Dendritic cell treated with granulocyte-macrophage colony-stimulating factor and Interleukin-4, amounts not matched to agents 40 ng/mL and 50 ng/mL, for 4 days (primary cell): ENCODE data around the gene TRIM7.

Source experiments
- H3K27ac Mint-ChIP-seq: one replicate; pipeline ENCODE4 v1.8.0; 2022; ENCODE audit warnings: mild to moderate bottlenecking, mixed read lengths
- H3K27me3 Mint-ChIP-seq: one replicate; pipeline ENCODE4 v1.8.0; 2022; ENCODE audit warnings: mild to moderate bottlenecking, mixed read lengths
- H3K36me3 Mint-ChIP-seq: one replicate; pipeline ENCODE4 v1.8.0; 2022; ENCODE audit warnings: low read depth, mixed read lengths
- H3K4me1 Mint-ChIP-seq: one replicate; pipeline ENCODE4 v1.8.0; 2022; ENCODE audit warnings: low read depth, mixed read lengths
- H3K4me3 Mint-ChIP-seq: one replicate; pipeline ENCODE4 v1.8.0; 2022; ENCODE audit warnings: mild to moderate bottlenecking, moderate library complexity, mixed read lengths
- H3K9me3 Mint-ChIP-seq: one replicate; pipeline ENCODE4 v1.8.0; 2022; ENCODE audit warnings: mixed read lengths
- intact Hi-C: fragments of 100-400 bp; cut with micrococcal nuclease; formaldehyde crosslinking; loops from one replicate; pipeline ENCODE4 v1.15.0; 2022

TRIM7 gene

DNA sequence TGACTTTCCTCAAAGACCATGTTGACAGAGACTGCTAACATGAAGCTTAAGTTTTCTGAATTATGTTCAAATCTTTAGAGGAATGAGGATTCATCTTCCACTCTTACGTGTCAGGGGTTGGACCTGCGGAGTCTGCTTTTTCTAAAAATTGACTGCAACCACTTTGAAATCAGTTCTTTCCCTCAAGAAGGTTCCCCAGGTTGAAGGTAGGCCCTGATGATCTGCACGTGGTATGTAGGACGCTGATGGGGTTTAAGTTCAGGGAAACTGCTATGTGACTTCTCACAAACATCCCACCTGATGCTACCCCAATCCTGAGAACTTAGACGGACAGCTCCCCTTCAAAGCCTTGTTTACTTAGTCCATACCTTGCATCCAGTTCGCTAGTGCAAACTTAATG is 31.5 kb upstream of the TRIM7 start:
- Mint-ChIP-seq H3K27me3 (no peaks in the 10 kb centered on the region), H3K36me3 (peaks cover 100% of the 10 kb centered on the region), H3K9me3 (no peaks in the 10 kb centered on the region), H3K4me1 (peaks cover 25% of the 10 kb centered on the region), H3K4me3 (no peak overlapping the region), H3K27ac (no peak overlapping the region)
- intact Hi-C loops: no loop called here

DNA sequence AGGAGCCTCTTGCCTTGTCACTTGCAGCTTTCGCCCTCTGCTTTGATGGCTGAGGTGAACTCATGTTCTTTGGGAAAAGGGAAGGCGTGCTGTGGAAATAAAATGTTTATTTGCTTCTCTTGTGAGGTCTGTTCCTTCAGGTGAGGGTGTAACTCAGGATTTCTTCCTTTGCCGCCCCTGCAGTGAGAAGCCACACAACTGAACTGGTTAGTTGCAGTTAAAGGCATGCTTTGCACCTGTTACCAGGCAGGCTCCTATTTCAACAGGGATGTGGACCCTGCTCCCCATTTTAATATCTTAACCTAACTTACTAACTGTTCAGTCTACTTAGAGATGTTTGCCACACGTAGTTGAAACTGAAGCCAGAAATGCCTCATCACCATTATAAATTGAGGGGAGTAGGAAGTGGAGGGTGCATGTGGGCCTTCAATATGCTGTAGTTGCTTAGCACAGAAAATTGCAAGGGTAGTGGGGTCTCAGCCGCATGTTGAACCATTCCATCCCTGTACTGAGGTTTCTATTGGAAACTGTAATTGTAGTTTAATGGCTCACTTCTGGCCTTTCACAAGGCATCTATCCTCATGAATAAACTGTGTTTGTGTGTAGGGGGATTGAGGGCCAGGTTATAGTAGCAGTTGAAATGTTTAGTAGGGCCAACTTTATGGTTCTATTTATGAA is 30.8 kb upstream of the TRIM7 start:
- no peak overlapping the region for H3K27ac Mint-ChIP-seq
- H3K9me3 Mint-ChIP-seq: no peaks in the 10 kb centered on the region
- H3K4me1 Mint-ChIP-seq: peaks cover 19% of the 10 kb centered on the region
- no peaks in the 10 kb centered on the region for H3K27me3 Mint-ChIP-seq
- H3K4me3 Mint-ChIP-seq: no peak overlapping the region
- intact Hi-C loops: no loop called here
- peaks cover 100% of the 10 kb centered on the region for H3K36me3 Mint-ChIP-seq

DNA sequence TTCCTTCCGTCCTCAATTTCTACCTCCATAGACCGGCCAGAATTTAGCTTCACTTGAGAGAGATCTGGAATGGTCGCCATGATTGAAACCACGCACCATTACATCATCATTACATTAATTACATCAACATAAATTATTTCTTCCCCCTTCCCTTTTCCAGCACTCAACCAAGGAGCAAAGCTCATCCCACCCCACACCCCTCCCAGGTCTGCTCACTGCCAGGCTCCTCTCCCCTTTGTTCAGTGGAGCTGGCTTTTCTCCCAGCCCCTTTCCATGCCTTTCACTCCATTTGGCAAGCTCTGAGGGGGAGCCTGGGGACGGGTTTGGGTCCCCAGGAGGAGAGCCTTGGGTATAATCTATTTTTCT is 30.3 kb upstream of the TRIM7 start:
- H3K9me3 Mint-ChIP-seq: no peaks in the 10 kb centered on the region
- H3K27me3 Mint-ChIP-seq: no peaks in the 10 kb centered on the region
- no peak overlapping the region for H3K4me3 Mint-ChIP-seq
- intact Hi-C loops: no loop called here
- peaks cover 15% of the 10 kb centered on the region for H3K4me1 Mint-ChIP-seq
- H3K36me3 Mint-ChIP-seq: peaks cover 100% of the 10 kb centered on the region
- H3K27ac Mint-ChIP-seq: no peak overlapping the region

DNA sequence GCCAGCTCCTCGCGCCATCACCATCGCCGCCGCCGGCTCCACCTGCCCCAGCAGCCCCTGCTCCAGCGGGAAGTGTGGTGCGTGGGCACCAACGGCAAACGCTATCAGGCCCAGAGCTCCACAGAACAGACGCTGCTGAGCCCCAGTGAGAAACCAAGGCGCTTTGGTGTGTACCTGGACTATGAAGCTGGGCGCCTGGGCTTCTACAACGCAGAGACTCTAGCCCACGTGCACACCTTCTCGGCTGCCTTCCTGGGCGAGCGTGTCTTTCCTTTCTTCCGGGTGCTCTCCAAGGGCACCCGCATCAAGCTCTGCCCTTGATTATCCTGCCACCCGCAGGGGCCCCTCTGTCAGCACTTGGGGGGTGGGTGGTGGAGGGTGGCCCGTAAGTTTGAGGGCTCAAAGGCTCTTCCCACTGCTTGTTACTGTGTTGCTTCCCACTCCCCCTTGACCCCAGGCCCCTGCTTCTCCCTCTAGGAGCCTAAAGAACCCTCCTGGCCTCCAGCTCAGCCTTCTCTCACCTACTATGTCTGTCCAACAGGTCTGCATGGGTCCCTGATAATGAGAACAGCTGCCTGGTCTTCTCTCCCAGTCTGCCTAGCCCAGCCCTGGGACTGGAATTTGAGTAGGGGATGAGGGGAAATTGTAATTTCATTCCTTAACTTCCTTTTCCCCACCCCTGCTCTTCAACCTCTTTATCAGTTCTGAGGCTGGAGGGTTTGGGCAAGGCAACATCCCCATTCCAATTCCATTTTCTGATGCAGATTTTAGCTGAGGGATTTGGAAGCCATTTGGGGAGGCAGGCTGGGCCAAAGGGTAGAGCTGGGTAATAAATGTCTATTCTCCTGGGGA is 29.7 kb upstream of the TRIM7 start:
- no peak overlapping the region for H3K27ac Mint-ChIP-seq
- no peaks in the 10 kb centered on the region for H3K27me3 Mint-ChIP-seq
- H3K4me1 Mint-ChIP-seq: peaks cover 15% of the 10 kb centered on the region
- H3K36me3 Mint-ChIP-seq: peaks cover 100% of the 10 kb centered on the region
- intact Hi-C loops: no loop called here
- no peak overlapping the region for H3K4me3 Mint-ChIP-seq
- no peaks in the 10 kb centered on the region for H3K9me3 Mint-ChIP-seq

- no peaks in the 10 kb centered on the region for H3K27me3 Mint-ChIP-seq
- H3K27ac Mint-ChIP-seq: no peak overlapping the region
- peaks cover 15% of the 10 kb centered on the region for H3K4me1 Mint-ChIP-seq
- intact Hi-C loops: no loop called here
- H3K4me3 Mint-ChIP-seq: no peak overlapping the region
- H3K36me3 Mint-ChIP-seq: peaks cover 98% of the 10 kb centered on the region
- no peaks in the 10 kb centered on the region for H3K9me3 Mint-ChIP-seq
Measured at GRCh38 chr5:181233801-181234454, 28.9 kb upstream of the TRIM7 start.

DNA sequence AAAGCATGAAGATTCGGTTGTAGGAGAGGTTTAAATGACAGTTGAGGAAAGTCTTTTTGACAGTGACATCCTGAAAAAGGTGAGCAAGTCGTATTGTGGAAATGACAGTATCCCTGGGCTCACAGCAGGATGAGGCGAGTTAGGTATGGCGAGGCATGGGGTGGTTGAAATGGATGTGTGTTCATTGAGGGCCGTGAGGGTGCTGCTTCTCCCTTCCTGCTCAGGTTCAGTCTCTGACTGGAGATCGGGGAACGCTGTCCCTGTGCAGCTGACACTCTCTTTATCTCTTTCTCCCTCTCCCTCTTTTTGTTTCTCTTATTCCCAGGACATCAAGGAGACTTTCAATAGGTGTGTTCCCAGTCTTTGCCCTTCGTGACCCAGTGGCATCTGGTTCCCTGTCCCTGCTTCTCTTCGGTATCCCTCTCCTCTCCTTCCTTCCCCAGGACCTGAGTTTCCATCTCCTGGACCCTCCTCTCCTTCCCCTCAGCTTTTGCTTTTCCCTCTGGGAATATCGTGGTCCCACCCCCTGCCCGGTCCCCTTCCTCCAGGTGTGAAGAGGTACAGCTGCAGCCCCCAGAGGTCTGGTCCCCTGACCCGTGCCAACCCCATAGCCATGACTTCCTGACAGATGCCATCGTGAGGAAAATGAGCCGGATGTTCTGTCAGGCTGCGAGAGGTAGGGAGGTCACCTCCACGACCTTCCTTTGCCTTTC is 28.2 kb upstream of the TRIM7 start:
- H3K4me1 Mint-ChIP-seq: peaks cover 11% of the 10 kb centered on the region
- no peak overlapping the region for H3K4me3 Mint-ChIP-seq
- H3K36me3 Mint-ChIP-seq: peaks cover 92% of the 10 kb centered on the region

GRCh38 chr5:181232593-181232992 is 27.6 kb upstream of the TRIM7 start:
- intact Hi-C loops: no loop called here
- Mint-ChIP-seq H3K4me3 (no peak overlapping the region), H3K9me3 (no peaks in the 10 kb centered on the region), H3K27me3 (no peaks in the 10 kb centered on the region), H3K27ac (no peak overlapping the region), H3K36me3 (peaks cover 87% of the 10 kb centered on the region), H3K4me1 (peaks cover 7% of the 10 kb centered on the region)

More for the DNA sequence above, 28.2 kb upstream of the TRIM7 start:
- Mint-ChIP-seq H3K9me3 (no peaks in the 10 kb centered on the region), H3K27me3 (no peaks in the 10 kb centered on the region), H3K27ac (no peak overlapping the region)
- intact Hi-C loops: no loop called here

DNA sequence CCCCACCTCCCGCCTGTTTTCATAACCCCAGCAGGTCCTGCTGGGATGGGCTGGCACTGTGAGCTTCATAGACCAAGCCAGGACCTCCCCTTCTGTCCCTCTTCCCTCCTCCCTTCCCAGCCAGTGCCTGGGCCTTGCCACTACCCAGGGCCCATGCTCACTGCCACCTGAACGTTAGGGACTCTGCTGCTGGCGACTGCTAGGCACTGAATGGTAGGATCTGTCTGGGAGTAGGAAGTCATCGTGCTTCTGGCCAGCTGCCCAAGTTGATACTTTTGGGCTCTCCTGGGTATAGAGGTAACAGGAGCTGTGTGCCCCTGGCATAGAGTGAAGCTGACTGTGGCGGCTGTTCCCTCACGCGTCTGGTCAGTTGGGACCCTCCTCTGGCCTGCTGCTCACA is 26.4 kb upstream of the TRIM7 start:
- intact Hi-C loops: no loop called here
- peaks cover 7% of the 10 kb centered on the region for H3K4me1 Mint-ChIP-seq
- H3K27ac Mint-ChIP-seq: peak overlapping the region; percentile 33
- no peak overlapping the region for H3K4me3 Mint-ChIP-seq
- H3K9me3 Mint-ChIP-seq: no peaks in the 10 kb centered on the region
- H3K27me3 Mint-ChIP-seq: no peaks in the 10 kb centered on the region
- peaks cover 87% of the 10 kb centered on the region for H3K36me3 Mint-ChIP-seq

DNA sequence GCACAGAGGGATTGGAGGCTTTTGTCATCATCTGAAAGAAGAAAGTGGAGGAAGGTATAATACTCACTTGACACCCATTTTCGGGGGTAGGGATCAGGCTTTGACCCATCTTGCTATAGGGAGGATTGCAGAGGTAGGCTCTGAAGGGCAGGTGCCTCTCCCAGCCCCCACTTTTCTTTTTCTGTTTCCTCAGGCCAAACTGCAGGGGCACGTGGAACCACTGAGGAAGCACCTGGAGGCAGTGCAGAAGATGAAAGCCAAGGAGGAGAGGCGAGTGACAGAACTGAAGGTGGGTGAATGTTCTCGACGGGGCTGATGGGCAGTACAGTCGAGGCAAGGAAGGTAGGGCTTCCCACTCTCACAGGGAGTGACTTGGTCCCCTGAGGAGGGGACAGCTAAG is 25.6 kb upstream of the TRIM7 start:
- Mint-ChIP-seq H3K4me1 (peaks cover 7% of the 10 kb centered on the region), H3K27ac (no peak overlapping the region), H3K9me3 (no peaks in the 10 kb centered on the region), H3K27me3 (no peaks in the 10 kb centered on the region), H3K36me3 (peaks cover 78% of the 10 kb centered on the region), H3K4me3 (no peak overlapping the region)
- intact Hi-C loops: no loop called here

DNA sequence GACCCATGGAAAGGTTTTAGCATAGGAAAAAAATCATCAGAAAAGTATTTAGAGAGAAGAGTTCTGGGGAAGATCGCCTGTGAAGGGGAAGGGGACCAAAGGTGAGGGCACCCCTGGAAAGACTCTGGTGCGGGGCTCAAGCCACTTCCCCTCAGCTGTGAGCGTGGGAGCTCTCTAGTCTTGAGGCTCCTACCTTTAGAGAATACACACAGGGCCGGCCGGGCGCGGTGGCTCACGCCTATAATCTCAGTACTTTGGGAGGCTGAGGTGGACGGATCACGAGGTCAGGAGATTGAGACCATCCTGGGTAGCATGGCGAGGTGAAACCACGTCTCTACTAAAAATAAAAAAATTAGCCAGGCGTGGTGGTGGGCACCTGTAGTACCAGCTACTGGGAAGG is 25.0 kb upstream of the TRIM7 start:
- H3K9me3 Mint-ChIP-seq: no peaks in the 10 kb centered on the region
- no peak overlapping the region for H3K27ac Mint-ChIP-seq
- H3K27me3 Mint-ChIP-seq: no peaks in the 10 kb centered on the region
- H3K36me3 Mint-ChIP-seq: peaks cover 72% of the 10 kb centered on the region
- no peak overlapping the region for H3K4me3 Mint-ChIP-seq
- intact Hi-C loops: no loop called here
- peaks cover 7% of the 10 kb centered on the region for H3K4me1 Mint-ChIP-seq

GRCh38 chr5:181224390-181225229 is 19.6 kb upstream of the TRIM7 start:
- intact Hi-C loops: loop anchor here (5.0 kb wide), 1 partner anchor 38 kb away; the partner anchor contains the start of gene TRIM52
- Mint-ChIP-seq H3K27me3 (peaks cover 3% of the 10 kb centered on the region), H3K27ac (peak overlapping the region; percentile 93), H3K4me3 (peak overlapping the region; percentile 82), H3K36me3 (peaks cover 28% of the 10 kb centered on the region), H3K9me3 (no peaks in the 10 kb centered on the region), H3K4me1 (peaks cover 36% of the 10 kb centered on the region)

GRCh38 chr5:181223729-181224389 is 18.9 kb upstream of the TRIM7 start:
- Mint-ChIP-seq H3K27me3 (peaks cover 3% of the 10 kb centered on the region), H3K9me3 (no peaks in the 10 kb centered on the region), H3K4me3 (peak overlapping the region; percentile 82), H3K36me3 (peaks cover 22% of the 10 kb centered on the region), H3K4me1 (peaks cover 41% of the 10 kb centered on the region), H3K27ac (peak overlapping the region; percentile 93)
- intact Hi-C loops: loop anchor here (1.0 to 5.0 kb wide), 3 partner anchors 17 to 38 kb away; partner anchors contain the start of gene TRIM52
